HG03354 (cell line): ENCODE measurements around the gene TMPRSS11A.

Experiments
- ATAC-seq: cut with Tn5 transposase; IDR thresholded peaks from one replicate; pipeline ENCODE4 v1.9.1; 2021; ENCODE audit warnings: mild to moderate bottlenecking; ENCODE audit not compliant: unreplicated experiment, poor library complexity, severe bottlenecking

The TMPRSS11A gene

DNA sequence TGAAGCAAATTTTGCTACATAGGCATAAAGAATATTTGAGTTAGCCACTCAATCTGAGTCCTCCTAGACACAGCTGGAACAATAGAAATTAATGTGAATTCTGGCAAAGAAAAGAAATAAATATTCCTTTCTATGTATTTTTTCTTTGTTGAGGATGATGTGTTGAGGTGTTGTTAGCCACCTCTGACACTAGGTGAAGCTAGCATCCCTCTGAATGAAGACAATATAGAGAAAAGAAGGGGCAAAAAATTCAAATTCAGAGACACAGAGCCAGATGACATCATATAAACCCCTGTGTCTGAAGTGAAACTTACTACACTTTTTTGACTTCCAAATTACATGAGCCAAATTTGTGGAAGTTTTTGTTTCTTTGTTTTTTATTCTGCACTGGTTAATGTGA is 44.9 kb downstream of the TMPRSS11A start:
- no peak for ATAC-seq

DNA sequence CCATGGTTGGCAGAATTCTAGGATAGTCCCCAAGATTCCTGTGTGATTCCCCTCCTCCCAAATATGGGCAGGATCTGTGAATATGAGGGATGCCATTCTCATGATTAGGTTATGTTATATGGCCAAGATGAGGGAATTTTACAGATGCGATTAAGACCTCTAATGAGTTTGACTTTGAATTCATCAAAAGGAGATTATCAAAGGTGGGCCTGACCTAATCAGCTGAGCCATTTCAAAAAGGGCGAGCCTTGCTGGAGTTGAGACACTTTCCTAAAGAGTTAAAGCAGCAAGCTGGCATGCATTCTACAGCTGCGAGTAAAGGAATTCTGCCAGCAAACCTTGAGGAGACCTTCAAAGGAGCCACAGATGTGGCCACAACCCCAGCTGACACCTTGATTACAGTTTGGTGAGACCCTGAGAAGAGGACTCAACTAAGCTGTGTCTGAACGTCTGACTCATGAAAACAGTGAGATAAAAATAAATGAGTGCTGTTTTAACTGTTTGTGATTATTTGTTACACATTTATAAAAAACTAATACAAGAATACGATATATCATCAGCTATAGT is 47.8 kb downstream of the TMPRSS11A start:
- no peak for ATAC-seq

GRCh38 chr4:67912080-67912479 is 51.2 kb downstream of the TMPRSS11A start:
- ATAC-seq, result no peak

DNA sequence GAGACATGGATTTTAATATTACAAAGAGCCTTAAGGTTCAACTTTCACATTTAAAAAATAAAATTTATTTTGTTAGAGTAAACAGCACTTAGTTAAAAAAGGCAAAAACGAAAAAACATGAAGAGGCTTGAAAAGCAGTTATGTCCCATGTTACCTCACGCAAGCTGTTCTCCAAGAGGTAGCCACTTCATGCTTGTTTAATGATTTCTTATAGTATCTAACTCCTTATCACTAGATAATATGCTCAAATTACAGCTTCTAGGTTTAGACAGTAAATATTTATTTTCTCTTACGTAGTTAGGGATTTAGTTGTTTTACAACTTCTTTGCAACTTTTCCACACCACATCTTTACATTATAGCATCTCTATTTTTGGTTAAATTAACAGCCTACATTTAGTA is 51.7 kb downstream of the TMPRSS11A start:
- ATAC-seq, result no peak

- ATAC-seq, result no peak
These were observed 52.2 kb downstream of the TMPRSS11A start for GRCh38 chr4:67911141-67911540.

DNA sequence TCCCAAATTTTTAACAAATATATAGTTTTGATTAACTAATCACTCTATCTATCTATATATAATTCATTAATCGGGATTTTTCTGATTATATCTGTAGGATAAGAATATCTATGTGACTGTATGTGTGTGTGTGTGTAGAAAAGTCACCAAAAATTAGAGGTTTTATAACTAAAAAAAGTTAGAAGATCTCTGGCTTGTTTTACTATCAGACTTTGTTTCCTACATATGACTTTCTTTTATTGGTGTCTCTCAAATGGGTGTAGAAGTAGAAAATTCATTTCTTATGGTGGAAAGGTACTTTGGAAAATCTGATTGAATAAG is 52.7 kb downstream of the TMPRSS11A start:
- peak; percentile 8 for ATAC-seq

DNA sequence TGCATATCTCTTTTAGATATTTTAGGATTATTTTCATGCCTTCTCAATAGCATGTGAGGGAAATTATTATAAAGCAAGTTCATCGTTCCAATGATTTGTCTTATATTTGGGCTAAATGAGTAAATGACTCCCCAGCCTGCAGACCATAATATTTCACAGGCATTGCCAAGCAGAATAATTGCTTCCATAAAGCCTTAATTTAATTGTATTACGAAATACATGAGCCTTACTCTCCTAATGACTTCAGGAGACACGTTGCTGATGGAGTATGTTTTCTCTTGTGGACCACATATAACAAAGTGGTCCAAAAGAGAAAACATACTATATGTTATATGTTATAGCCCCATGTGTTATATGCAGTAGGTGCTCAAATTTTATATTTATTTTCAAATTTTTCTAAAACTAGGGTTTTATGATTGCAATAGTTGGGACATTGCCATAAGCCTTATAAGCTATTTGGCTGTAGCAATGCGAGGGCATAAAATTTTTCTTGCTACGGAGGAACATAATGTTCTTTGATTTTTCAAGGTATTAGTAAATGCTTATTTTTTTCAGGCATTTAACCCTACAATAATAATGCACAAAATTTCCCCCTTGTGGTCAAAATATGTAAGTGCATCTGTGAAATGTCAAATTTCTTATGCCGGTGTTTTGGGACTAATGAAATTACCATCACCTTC is 53.2 kb downstream of the TMPRSS11A start:
- peak; percentile 67 for ATAC-seq

GRCh38 chr4:67907650-67908049 is 55.6 kb downstream of the TMPRSS11A start:
- no peak for ATAC-seq

GRCh38 chr4:67899096-67899495 is 64.2 kb downstream of the TMPRSS11A start:
- ATAC-seq, result no peak

GRCh38 chr4:67897686-67898085 is 65.6 kb downstream of the TMPRSS11A start:
- no peak for ATAC-seq

DNA sequence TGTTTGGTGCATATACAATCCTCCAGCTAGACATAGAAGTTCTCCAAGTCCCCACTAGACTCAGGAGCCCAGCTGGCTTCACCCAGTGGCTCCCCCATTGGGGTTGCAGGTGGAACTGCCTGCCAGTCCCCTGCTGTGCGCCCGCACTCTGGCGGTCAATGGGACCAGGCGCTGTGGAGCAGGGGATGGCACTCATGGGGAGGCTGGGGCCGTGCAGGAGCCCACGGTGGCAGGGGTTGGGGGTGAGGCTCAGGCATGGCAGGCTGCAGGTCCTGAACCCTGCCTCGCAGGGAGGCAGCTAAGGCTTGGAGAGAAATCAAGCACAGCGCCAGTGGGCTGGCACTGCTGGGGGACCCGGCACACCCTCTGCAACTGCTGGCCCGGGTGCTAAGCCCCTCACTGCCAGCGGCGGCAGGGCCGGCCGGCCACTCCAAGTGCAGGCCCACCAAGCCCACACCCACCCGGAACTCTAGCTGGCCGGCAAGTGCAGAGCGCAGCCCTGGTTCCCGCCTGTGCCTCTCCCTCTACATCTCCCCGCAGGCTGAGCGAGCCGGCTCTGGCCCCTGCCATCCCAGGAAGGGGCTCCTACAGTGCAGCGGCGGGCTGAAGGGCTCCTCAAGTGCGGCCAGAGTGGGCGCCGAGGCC is 66.8 kb downstream of the TMPRSS11A start:
- no peak for ATAC-seq

DNA sequence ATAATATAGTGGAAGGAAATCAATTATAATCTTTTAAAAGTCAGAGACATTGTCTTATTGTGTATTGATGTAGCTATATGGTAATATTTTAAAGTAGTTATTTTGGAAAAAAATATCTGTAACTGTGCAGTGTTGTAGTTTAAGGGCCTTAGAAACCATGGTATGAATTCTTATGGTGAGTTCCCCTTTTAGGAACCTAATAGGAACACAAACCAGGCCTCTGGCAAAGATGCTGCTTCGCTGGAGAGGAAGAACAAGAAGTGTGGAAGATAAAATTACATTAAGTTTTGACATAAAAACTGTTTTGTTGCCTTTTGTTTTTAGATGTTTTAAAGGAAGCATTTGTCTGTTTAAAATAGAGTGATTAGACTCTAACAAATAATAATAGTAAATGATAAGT is 68.6 kb downstream of the TMPRSS11A start:
- ATAC-seq, result no peak

GRCh38 chr4:67892905-67893304 is 70.4 kb downstream of the TMPRSS11A start:
- ATAC-seq, result no peak

- ATAC-seq, result no peak
These were observed 71.0 kb downstream of the TMPRSS11A start for GRCh38 chr4:67892253-67892652.

- no peak for ATAC-seq
These were observed 71.6 kb downstream of the TMPRSS11A start for GRCh38 chr4:67891645-67892044.

DNA sequence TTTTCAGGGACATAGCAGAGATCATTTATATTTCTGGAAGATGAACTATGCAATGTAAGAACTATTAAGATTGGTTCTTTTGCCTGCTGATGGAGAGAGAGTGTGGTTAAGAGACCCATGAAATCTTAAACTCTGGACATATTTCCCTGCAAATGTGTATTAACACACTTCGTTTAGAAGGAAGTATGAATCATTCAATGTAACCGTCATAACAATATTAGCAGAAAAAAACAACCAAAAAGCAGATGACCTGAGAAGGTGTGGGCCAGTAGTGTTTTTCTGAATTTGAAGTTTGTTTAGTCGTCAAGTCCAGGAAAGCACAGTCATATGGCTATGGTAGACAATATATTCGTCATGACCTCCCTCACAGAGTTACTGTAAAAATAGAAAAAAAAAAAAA is 77.0 kb downstream of the TMPRSS11A start:
- ATAC-seq, result no peak

DNA sequence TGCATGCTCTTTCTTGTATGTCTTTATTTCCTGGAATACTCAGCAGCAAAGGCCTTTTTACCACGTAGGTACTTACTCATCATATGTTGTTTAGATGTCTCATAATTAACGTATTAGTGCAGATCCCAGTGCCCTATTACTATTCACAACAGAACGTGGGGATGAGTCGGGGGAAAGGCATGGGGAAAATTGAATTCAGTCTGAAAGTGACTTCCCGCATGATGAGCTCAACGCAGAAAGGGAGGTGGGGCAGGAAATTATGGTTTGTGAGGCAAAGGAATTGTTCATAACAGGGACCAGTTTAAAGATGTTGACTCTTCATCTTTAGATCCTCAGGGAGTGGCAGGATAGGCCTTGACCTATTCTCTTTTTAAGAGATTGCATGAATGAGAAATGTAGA is 77.5 kb downstream of the TMPRSS11A start:
- no peak for ATAC-seq

GRCh38 chr4:67884701-67885100 is 78.6 kb downstream of the TMPRSS11A start:
- no peak for ATAC-seq

DNA sequence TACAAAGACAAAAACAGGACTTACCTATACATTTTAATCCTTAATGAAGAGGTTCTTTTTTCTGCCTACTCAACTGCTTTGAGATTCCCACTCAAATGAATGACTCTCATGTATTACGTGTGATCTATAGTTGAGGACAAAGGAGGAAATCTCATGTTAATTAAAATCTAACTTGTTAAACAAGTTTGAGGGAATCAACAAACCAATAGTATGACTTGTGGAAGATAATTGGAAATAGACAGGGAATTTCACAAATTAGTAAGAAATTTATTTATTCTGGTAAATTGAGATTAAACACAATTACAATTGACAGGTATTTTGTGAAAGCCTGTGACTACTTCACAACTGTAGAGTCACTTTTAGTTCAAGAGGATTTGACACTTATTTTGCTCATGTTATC is 79.4 kb downstream of the TMPRSS11A start, which contains the start of gene TMPRSS11D:
Gene TMPRSS11D (minus strand): TSS at position 101 of the 400 bp plus-strand sequence. CDS start 69 bp downstream, at position 32.
- no peak for ATAC-seq

- no peak for ATAC-seq
These were observed 79.8 kb downstream of the TMPRSS11A start for GRCh38 chr4:67883458-67883857.

DNA sequence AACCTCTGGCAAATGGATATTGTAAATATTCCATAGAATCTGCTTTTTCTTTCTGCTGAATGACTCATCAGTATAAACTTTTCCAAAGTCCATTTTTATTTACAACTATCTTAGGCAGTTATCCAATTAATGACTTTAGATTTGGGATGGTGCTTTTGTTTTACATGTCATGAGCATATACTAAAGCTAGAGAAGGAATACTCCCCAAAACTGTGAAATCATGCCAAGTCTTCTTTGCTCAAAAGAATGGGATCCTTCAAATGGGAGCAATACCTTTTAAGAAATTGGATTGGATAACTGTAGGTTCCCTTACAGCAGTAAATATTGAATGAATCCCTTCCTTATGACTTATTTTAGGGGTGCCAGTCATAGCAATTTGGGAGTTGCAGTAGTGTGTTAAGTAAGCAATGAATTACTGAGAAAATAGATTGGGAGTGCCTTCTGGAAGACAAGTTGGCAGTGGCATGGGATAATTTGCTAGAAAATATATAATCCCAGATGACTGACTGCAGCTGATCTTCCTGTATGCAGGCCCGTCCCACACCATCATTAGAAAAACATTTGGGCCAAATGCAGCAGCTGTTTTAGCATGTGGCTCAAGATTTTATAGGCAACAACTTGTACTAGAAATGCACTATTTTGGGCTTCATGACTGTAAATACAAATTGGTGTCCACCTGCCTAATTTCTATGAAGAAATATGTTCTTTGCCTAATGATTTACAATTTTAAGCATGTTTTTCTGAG is 82.3 kb downstream of the TMPRSS11A start:
- ATAC-seq, result no peak
